IMR-90 (cell line): ENCODE data around the gene DUSP22. TPM values are rescaled to one million over a fixed set of nuclear protein-coding genes. Genes with fewer than 3 reads are reported as not detected.

Experiments used
- ATAC-seq: fragments of 200-7000 bp; cut with Tn5 transposase; 2 replicates; pipeline ENCODE4 v1.9.1; 2020; ENCODE audit warnings: low read depth, mild to moderate bottlenecking, moderate library complexity
- BruUV-seq: library from RNA; stranded (reverse); fragments of 400-500 nt; replicated peaks from 2 replicates; lab custom pipeline; 2021; lab: Mats Ljungman, UMichigan
- CTCF ChIA-PET: fragments of 300-600 bp; formaldehyde crosslinking; extraction: SDS; loops from one replicate; lab custom pipeline; 2021; ENCODE audit warnings: antibody characterized with exemption; lab: Yijun Ruan, JAX
- POLR2A ChIA-PET: fragments of 300-600 bp; sonication (Branson Sonifier 250); formaldehyde crosslinking; loops from one replicate; lab custom pipeline; 2022; ENCODE audit warnings: antibody characterized with exemption; ENCODE audit not compliant: unreplicated experiment; lab: Charles Lee
- DNase-seq: peaks from one replicate; pipeline ENCODE4 v3.0.0; 2013
- H2AFZ ChIP-seq: replicated peaks from 2 replicates; pipeline ENCODE3; 2013; ENCODE audit warnings: low read length, mild to moderate bottlenecking; ENCODE audit not compliant: poor library complexity
- H2AK5ac ChIP-seq: 2 replicates; pipeline ENCODE4 v1.6.1; 2013; ENCODE audit warnings: low read depth, low read length, inconsistent platforms
- H2AK9ac ChIP-seq: replicated peaks from 2 replicates; pipeline ENCODE3; 2013; ENCODE audit warnings: mild to moderate bottlenecking, low read depth, low read length, moderate library complexity; ENCODE audit not compliant: poor library complexity
- H2BK120ac ChIP-seq: 2 replicates; pipeline ENCODE4 v1.6.1; 2013; ENCODE audit warnings: low read depth, low read length, inconsistent platforms
- H2BK15ac ChIP-seq: 3 replicates; pipeline ENCODE4 v1.6.1; 2013; ENCODE audit warnings: low read depth, low read length, inconsistent platforms
- H2BK20ac ChIP-seq: 2 replicates; pipeline ENCODE4 v1.6.1; 2013; ENCODE audit warnings: low read depth, mild to moderate bottlenecking, inconsistent platforms, low read length, moderate library complexity
- H2BK5ac ChIP-seq: 2 replicates; pipeline ENCODE4 v1.6.1; 2013; ENCODE audit warnings: mild to moderate bottlenecking, low read depth, low read length, inconsistent platforms; ENCODE audit not compliant: poor library complexity, severe bottlenecking
- H3K14ac ChIP-seq: replicated peaks from 2 replicates; pipeline ENCODE4 v1.6.1; 2013; ENCODE audit warnings: low read depth, low read length, inconsistent platforms
- H3K18ac ChIP-seq: 2 replicates; pipeline ENCODE4 v1.6.1; 2013; ENCODE audit warnings: low read depth, low read length, control low read depth
- H3K23ac ChIP-seq: 2 replicates; pipeline ENCODE4 v1.6.1; 2013; ENCODE audit warnings: low read depth, low read length, inconsistent platforms
- H3K27ac ChIP-seq: 2 replicates; pipeline ENCODE4 v1.5.1; 2013; ENCODE audit warnings: mild to moderate bottlenecking, control low read depth, low read length; ENCODE audit not compliant: insufficient read depth
- H3K27me3 ChIP-seq: 2 replicates; pipeline ENCODE4 v1.6.1; 2013; ENCODE audit warnings: low read length; ENCODE audit not compliant: control insufficient read depth, insufficient read depth
- H3K36me3 ChIP-seq: 2 replicates; pipeline ENCODE4 v1.6.1; 2013; ENCODE audit warnings: low read length, mixed read lengths; ENCODE audit not compliant: control insufficient read depth, insufficient read depth
- H3K4ac ChIP-seq: 2 replicates; pipeline ENCODE4 v1.6.1; 2013; ENCODE audit warnings: low read depth, low read length, inconsistent platforms
- H3K4me1 ChIP-seq: 2 replicates; pipeline ENCODE4 v1.6.1; 2013; ENCODE audit warnings: low read length, mixed read lengths; ENCODE audit not compliant: control insufficient read depth, insufficient read depth
- H3K4me2 ChIP-seq: 2 replicates; pipeline ENCODE4 v1.6.1; 2013; ENCODE audit warnings: low read depth, mild to moderate bottlenecking, control low read depth, low read length, moderate library complexity
- H3K4me3 ChIP-seq: 2 replicates; pipeline ENCODE4 v1.5.1; 2013; ENCODE audit warnings: low read depth, mild to moderate bottlenecking, control low read depth, low read length, moderate library complexity; ENCODE audit not compliant: insufficient read depth
- H3K56ac ChIP-seq: 2 replicates; pipeline ENCODE4 v1.6.1; 2013; ENCODE audit warnings: low read length, inconsistent platforms; ENCODE audit not compliant: insufficient read depth; ENCODE audit errors: extremely low read depth
- H3K79me1 ChIP-seq, 2 experiments: 2 replicates each; pipeline ENCODE4 v1.6.1; 2013; ENCODE audit warnings: low read length in 2 of 2, inconsistent platforms in 1 of 2, low read depth in 1 of 2
- H3K9ac ChIP-seq: 2 replicates; pipeline ENCODE4 v1.6.1; 2013; ENCODE audit warnings: low read depth, low read length, control low read depth
- H3K9me1 ChIP-seq: 2 replicates; pipeline ENCODE4 v1.6.1; 2013; ENCODE audit warnings: low read length, inconsistent platforms; ENCODE audit not compliant: insufficient read depth
- H3K9me3 ChIP-seq: 2 replicates; pipeline ENCODE4 v1.6.1; 2013; ENCODE audit warnings: low read length; ENCODE audit not compliant: control insufficient read depth, insufficient read depth
- H4K20me1 ChIP-seq: 2 replicates; pipeline ENCODE4 v1.6.1; 2013; ENCODE audit warnings: low read length, inconsistent platforms; ENCODE audit not compliant: insufficient read depth
- H4K5ac ChIP-seq: 2 replicates; pipeline ENCODE4 v1.6.1; 2013; ENCODE audit warnings: mild to moderate bottlenecking, low read depth, low read length, control low read depth
- H4K8ac ChIP-seq, 2 experiments: 2 replicates each; pipeline ENCODE4 v1.6.1; 2013; ENCODE audit warnings: low read depth in 2 of 2, low read length in 2 of 2, control low read depth in 1 of 2, inconsistent platforms in 1 of 2
- H4K91ac ChIP-seq: 2 replicates; pipeline ENCODE4 v1.6.1; 2013; ENCODE audit warnings: low read depth, low read length, inconsistent platforms; ENCODE audit not compliant: insufficient read depth
- CEBPB ChIP-seq: IDR thresholded peaks from 2 replicates; pipeline ENCODE4 v1.6.1; 2012; ENCODE audit warnings: low read depth, low read length, improper control_type of control experiment
- CHD1 ChIP-seq: IDR thresholded peaks from 2 replicates; pipeline ENCODE4 v1.6.1; 2012; ENCODE audit warnings: low read depth, low read length, improper control_type of control experiment
- ELK1 ChIP-seq: fragments of 150-350 bp; IDR thresholded peaks from 2 replicates; pipeline ENCODE4 v1.6.1; 2016; ENCODE audit warnings: low read depth, mild to moderate bottlenecking, low read length, moderate library complexity, borderline replicate concordance
- MAZ ChIP-seq: IDR thresholded peaks from 2 replicates; pipeline ENCODE4 v1.6.1; 2012; ENCODE audit warnings: low read depth, mild to moderate bottlenecking, low read length, improper control_type of control experiment, moderate library complexity, borderline replicate concordance
- MXI1 ChIP-seq: IDR thresholded peaks from 2 replicates; pipeline ENCODE4 v1.6.1; 2012; ENCODE audit warnings: low read depth, mild to moderate bottlenecking, low read length, moderate library complexity, borderline replicate concordance
- NFE2L2 ChIP-seq: fragments of 150-350 bp; IDR thresholded peaks from 2 replicates; pipeline ENCODE4 v1.6.1; 2016; ENCODE audit warnings: low read depth, mild to moderate bottlenecking, low read length
- RAD21 ChIP-seq: IDR thresholded peaks from 2 replicates; pipeline ENCODE4 v1.6.1; 2012; ENCODE audit warnings: low read length, improper control_type of control experiment
- RCOR1 ChIP-seq: IDR thresholded peaks from 2 replicates; pipeline ENCODE4 v1.6.1; 2012; ENCODE audit warnings: mild to moderate bottlenecking, low read length, improper control_type of control experiment; ENCODE audit not compliant: insufficient replicate concordance
- USF2 ChIP-seq: fragments of 150-350 bp; IDR thresholded peaks from 2 replicates; pipeline ENCODE4 v1.6.1; 2017; ENCODE audit warnings: mild to moderate bottlenecking, antibody characterized with exemption, low read length, low read depth
- WGBS, 2 experiments: methylation state at CpG; one replicate each; pipeline versions ENCODE4 v1.1.5 to v1.1.7; 2013; ENCODE audit warnings: missing lambda C conversion rate in 2 of 2; ENCODE audit not compliant: insufficient read length in 1 of 2; ENCODE audit errors: extremely low coverage in 2 of 2; 5-methylcytosine and 5-hydroxymethylcytosine counted together
- dilution Hi-C: fragments of 300-500 bp; cut with HindIII; formaldehyde crosslinking; loops from one replicate; pipeline ENCODE4 v1.14.3; 2018; ENCODE audit warnings: low sequenced_read_pairs; ENCODE audit not compliant: unreplicated experiment
- in situ Hi-C: fragments of 300-500 bp; cut with MboI; formaldehyde crosslinking; loops from 3 replicates; pipeline ENCODE4 v1.14.3; 2019; ENCODE audit warnings: low sequenced_read_pairs, inconsistent platforms, mixed read lengths
- intact Hi-C: fragments of 100-400 bp; cut with micrococcal nuclease; formaldehyde crosslinking; loops from 2 replicates; pipeline ENCODE4 v1.10.0; 2022
- polyA plus RNA-seq, 3 experiments: library from polyadenylated mRNA; depleted of rRNA; stranded (reverse); fragments of >200 nt; gene quantifications; 2 replicates each; pipeline ENCODE4 v1.2.3, GENCODE V29; 2012; ENCODE audit warnings: low replicate concordance in 1 of 3
- total RNA-seq: library from RNA; depleted of rRNA; stranded (reverse); fragments of >200 nt; gene quantifications from 2 replicates; pipeline ENCODE4 v1.2.3, GENCODE V29; 2012

The DUSP22 gene
- total and polyA plus RNA-seq, 2 of the 4 experiments (the other 2 are of a cell fraction) = 7.1 to 8.2 TPM

- Histone ChIP-seq H2AK5ac (no peak overlapping the region), H3K27me3 (no peaks in the 10 kb centered on the region), H4K91ac (no peak overlapping the region), H3K4me2 (no peak overlapping the region), H2BK15ac (no peak overlapping the region), H3K9me3 (peaks cover 5% of the 10 kb centered on the region; the same call in 1 of the 2 replicates), H3K27ac (no peak overlapping the region), H2AK9ac (no peak overlapping the region), H3K14ac (no peak overlapping the region), H2AFZ (no peak overlapping the region), H2BK120ac (no peak overlapping the region), H2BK5ac (no peak overlapping the region), H4K8ac (no peak overlapping the region), H3K56ac (no peak overlapping the region), H3K9me1 (no peaks in the 10 kb centered on the region), H3K9ac (no peak overlapping the region), H3K4me3 (no peak overlapping the region), H3K79me1 (no peaks in the 10 kb centered on the region; a peak in 1 of 4 replicates), H4K5ac (no peak overlapping the region), H4K20me1 (no peaks in the 10 kb centered on the region), H3K4me1 (no peaks in the 10 kb centered on the region), H3K18ac (no peak overlapping the region), H2BK20ac (no peak overlapping the region), H3K4ac (no peak overlapping the region), H3K36me3 (no peaks in the 10 kb centered on the region), H3K23ac (no peak overlapping the region)
- dilution Hi-C loops (no loop called here), intact Hi-C loops (no loop called here), in situ Hi-C loops (no loop called here)
- no TSS peak for BruUV-seq
- no peak for TF ChIP-seq ELK1
- TF ChIP-seq RCOR1 = no peak
- no peak for TF ChIP-seq MAZ
- TF ChIP-seq USF2 = no peak
- TF ChIP-seq NFE2L2 = no peak
- no peak for TF ChIP-seq CHD1
- TF ChIP-seq CEBPB = no peak
- TF ChIP-seq MXI1 = no peak
- TF ChIP-seq RAD21 = no peak
- CTCF ChIA-PET = no interaction called here
- WGBS, 2 experiments = 82% methylated on average over 19 of the region's 20 CpGs; no CpG with 5 or more reads in 1 of the 2 experiments
- no peak for ATAC-seq
- POLR2A ChIA-PET = no interaction called here
- no peak for DNase-seq
These were observed 9.8 kb downstream of the DUSP22 start for GRCh38 chr6:301929-302705.
